DND-41 (cell line): ENCODE data around the gene NAA10.

Experiments
- EZH2 ChIP-seq: IDR thresholded peaks from 3 replicates; pipeline ENCODE4 v1.6.1; 2012; ENCODE audit warnings: borderline replicate concordance, low read depth, mild to moderate bottlenecking, moderate library complexity, low read length, inconsistent platforms; ENCODE audit not compliant: severe bottlenecking
- TF ChIP-seq, protein P1 (sequence below): IDR thresholded peaks from 2 replicates; pipeline ENCODE4 v1.5.1; 2012; ENCODE audit warnings: borderline replicate concordance, low read length, moderate library complexity, mild to moderate bottlenecking; ENCODE audit not compliant: poor library complexity, severe bottlenecking; ENCODE audit errors: extremely low read depth

DNA sequence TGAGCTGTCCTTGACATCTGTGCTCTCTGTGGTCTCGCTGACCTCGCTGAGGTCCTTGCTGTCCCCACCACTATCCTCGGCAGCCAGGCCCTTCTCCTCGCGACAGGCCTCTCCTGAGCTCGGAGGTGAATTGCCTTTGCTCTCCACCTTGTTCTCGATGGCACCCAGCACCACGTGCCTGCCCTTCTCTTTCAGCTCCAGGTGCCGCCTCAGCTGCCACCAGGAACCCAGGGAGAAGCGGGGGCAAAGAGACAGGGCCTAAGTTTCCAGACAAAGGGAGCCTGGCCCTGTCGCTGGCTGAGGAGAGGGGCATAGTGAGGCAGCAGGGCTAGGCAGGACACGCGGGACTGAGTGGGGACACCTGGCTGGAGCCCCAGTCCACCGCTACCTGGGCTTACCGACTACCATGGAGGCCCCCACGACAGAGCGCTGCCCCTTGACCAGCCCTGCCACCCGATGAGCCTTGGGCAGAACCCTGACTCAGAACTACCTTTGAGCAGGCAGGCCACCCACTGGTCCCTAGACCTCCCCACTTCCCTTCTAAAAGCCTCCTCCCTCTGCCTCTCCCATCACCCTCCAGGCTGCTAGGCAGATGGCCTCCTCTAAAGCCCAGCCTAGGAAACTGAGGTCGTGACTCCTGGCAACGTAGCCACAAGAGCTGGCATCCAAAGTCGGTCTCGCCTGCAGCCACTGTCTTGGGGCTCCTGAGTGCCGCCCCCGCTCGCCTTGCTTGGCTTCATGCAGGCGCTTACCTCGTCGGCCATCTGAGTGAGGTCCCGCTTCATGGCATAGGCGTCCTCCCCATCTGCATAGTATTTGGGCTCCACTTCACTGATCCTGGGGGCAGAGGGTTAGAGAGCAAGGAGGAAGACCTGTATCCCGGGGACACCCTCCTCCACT, 4.6 kb downstream of the NAA10 start:
- TF ChIP-seq, protein P1, sequence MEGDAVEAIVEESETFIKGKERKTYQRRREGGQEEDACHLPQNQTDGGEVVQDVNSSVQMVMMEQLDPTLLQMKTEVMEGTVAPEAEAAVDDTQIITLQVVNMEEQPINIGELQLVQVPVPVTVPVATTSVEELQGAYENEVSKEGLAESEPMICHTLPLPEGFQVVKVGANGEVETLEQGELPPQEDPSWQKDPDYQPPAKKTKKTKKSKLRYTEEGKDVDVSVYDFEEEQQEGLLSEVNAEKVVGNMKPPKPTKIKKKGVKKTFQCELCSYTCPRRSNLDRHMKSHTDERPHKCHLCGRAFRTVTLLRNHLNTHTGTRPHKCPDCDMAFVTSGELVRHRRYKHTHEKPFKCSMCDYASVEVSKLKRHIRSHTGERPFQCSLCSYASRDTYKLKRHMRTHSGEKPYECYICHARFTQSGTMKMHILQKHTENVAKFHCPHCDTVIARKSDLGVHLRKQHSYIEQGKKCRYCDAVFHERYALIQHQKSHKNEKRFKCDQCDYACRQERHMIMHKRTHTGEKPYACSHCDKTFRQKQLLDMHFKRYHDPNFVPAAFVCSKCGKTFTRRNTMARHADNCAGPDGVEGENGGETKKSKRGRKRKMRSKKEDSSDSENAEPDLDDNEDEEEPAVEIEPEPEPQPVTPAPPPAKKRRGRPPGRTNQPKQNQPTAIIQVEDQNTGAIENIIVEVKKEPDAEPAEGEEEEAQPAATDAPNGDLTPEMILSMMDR: no peak
- TF ChIP-seq EZH2: no peak
